Chondrocyte (in vitro differentiated cells): ENCODE results near the gene ZNF518A. TPM values are rescaled to one million over a fixed set of nuclear protein-coding genes. Genes with fewer than 3 reads are reported as not detected.

Experiments used
- DNase-seq: peaks from one replicate; pipeline ENCODE4 v3.0.0; 2021; ENCODE audit warnings: mixed read lengths, low spot score
- H3K27ac Mint-ChIP-seq: one replicate; pipeline ENCODE4 v1.8.0; 2021; ENCODE audit warnings: mild to moderate bottlenecking, moderate library complexity, mixed read lengths; ENCODE audit not compliant: unreplicated experiment
- H3K27me3 Mint-ChIP-seq: 2 replicates; pipeline ENCODE4 v1.8.0; 2021; ENCODE audit warnings: low read depth, mixed read lengths
- H3K36me3 Mint-ChIP-seq: 2 replicates; pipeline ENCODE4 v1.8.0; 2021; ENCODE audit warnings: low read depth, mixed read lengths
- H3K4me1 Mint-ChIP-seq: 2 replicates; pipeline ENCODE4 v1.8.0; 2021; ENCODE audit warnings: low read depth, mild to moderate bottlenecking, mixed read lengths
- H3K4me3 Mint-ChIP-seq: one replicate; pipeline ENCODE4 v1.8.0; 2021; ENCODE audit warnings: mild to moderate bottlenecking, moderate library complexity, mixed read lengths; ENCODE audit not compliant: unreplicated experiment
- H3K9me3 Mint-ChIP-seq: 2 replicates; pipeline ENCODE4 v1.8.0; 2021; ENCODE audit warnings: low read depth, mixed read lengths
- total RNA-seq: library from RNA; stranded (reverse); gene quantifications from 3 replicates; pipeline ENCODE4 v1.2.1, GENCODE V29; 2021
- TF ChIP-seq, protein P1 (sequence below): fragments of 200-600 bp; sonication (generic); IDR thresholded peaks from 2 replicates; pipeline ENCODE4 v1.5.0; 2021; ENCODE audit warnings: antibody characterized with exemption, mild to moderate bottlenecking, moderate library complexity

ZNF518A gene
- total RNA-seq, 1 donor from 2014 or later: 10.9 TPM

DNA sequence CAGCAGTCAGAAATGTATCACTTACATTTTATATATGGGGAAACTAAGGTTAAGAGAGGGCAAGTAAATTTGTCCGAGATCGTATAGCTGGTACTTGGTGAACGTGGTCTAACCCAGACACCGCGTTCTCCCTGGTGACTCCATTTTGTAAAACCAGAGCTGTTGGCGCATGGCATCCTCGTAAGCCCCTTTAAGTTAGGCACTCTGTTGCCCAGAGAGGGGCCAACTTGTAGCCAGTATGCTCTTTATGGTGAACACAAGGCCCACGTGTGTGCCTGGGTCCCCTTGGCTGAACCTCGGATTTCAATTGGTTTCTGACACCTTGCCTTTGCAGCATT, 39.7 kb upstream of the ZNF518A start:
- Mint-ChIP-seq H3K27me3 (peaks cover 10% of the 10 kb centered on the region), H3K27ac (no peak overlapping the region), H3K9me3 (no peaks in the 10 kb centered on the region), H3K36me3 (no peaks in the 10 kb centered on the region), H3K4me3 (no peak overlapping the region), H3K4me1 (no peaks in the 10 kb centered on the region)
- DNase-seq: no peak
- TF ChIP-seq, protein P1, sequence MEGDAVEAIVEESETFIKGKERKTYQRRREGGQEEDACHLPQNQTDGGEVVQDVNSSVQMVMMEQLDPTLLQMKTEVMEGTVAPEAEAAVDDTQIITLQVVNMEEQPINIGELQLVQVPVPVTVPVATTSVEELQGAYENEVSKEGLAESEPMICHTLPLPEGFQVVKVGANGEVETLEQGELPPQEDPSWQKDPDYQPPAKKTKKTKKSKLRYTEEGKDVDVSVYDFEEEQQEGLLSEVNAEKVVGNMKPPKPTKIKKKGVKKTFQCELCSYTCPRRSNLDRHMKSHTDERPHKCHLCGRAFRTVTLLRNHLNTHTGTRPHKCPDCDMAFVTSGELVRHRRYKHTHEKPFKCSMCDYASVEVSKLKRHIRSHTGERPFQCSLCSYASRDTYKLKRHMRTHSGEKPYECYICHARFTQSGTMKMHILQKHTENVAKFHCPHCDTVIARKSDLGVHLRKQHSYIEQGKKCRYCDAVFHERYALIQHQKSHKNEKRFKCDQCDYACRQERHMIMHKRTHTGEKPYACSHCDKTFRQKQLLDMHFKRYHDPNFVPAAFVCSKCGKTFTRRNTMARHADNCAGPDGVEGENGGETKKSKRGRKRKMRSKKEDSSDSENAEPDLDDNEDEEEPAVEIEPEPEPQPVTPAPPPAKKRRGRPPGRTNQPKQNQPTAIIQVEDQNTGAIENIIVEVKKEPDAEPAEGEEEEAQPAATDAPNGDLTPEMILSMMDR: no peak

DNA sequence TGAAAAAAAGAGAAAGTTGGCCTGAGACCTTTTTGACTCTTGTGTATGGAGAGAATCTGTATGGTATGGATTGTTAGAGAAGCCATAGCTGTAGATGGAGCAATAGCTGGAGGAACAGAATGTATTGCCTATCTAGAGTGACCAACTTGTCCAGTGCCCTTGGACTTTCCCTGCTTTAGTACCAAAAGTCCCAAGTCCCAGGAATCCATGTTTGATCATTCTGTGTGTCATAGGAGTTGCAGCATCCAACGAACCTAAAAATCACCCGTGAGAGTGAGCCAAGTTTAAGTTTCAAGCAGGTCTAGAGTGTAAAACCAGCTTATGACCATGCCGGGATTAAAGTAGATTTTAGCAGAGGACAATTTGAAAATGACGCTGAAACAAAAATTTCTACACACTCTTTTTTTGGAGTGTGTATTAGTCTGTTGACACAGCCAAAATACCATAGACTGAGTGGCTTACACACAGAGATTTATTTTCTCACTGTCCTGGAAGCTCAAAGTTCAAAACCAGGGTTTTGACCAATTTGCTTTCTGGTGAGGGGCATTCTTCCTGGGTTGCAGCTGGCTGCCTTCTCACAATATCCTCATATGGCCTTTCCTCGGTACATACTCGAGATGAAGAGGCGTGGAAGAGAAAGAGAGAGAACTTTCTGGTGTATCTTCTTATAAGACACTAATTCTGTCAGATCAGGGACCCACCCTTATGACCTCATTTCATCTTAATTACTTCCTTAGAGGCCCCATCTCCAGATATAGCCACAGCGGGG, 36.9 kb upstream of the ZNF518A start:
- Mint-ChIP-seq H3K27ac (no peak overlapping the region), H3K27me3 (peaks cover 19% of the 10 kb centered on the region), H3K36me3 (no peaks in the 10 kb centered on the region), H3K4me1 (no peaks in the 10 kb centered on the region), H3K9me3 (peaks cover 2% of the 10 kb centered on the region), H3K4me3 (no peak overlapping the region)
- no peak for DNase-seq
- TF ChIP-seq, protein P1: no peak

DNA sequence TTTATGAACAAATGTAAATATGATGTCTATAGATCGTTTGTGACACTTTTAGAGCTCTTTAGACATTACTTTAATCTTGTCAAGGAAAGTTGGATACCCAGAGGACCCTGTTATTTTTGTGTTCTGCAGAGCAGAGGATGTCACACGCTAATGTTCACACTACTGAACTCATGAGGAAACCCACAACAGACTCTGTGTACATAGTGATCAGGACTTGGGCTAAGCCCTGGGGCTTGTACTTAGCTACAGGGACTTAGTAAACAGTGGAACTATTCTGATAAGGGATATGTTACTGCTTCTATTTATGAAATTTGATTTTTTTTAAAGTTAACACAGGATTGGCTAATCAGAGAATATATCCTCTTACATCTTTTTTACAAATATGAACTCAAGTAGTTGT, 36.1 kb upstream of the ZNF518A start:
- Mint-ChIP-seq H3K9me3 (peaks cover 2% of the 10 kb centered on the region), H3K27me3 (peaks cover 19% of the 10 kb centered on the region), H3K4me3 (no peak overlapping the region), H3K4me1 (no peaks in the 10 kb centered on the region), H3K27ac (no peak overlapping the region), H3K36me3 (no peaks in the 10 kb centered on the region)
- DNase-seq: no peak
- TF ChIP-seq, protein P1: no peak

DNA sequence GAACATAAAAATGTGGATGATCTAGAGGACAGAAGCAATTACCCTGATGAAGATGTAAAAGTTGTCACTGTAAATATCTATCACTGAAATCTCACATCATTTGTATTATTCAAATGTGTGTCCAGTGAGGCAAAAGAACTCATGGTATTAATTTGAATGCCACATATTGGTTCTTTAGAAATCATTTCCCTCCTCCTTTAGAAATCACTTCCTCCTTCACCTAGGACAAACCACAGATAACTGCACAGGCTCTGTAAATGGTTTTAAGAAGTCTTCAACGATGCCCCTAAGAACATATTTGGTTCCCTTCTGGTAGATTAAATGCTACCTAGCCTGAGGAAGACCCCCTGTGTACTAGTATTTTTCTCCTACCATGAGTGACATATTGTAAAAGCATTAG, 33.1 kb upstream of the ZNF518A start:
- Mint-ChIP-seq H3K9me3 (peaks cover 2% of the 10 kb centered on the region), H3K27me3 (peaks cover 23% of the 10 kb centered on the region), H3K27ac (no peak overlapping the region), H3K36me3 (no peaks in the 10 kb centered on the region), H3K4me1 (no peaks in the 10 kb centered on the region), H3K4me3 (no peak overlapping the region)
- DNase-seq: no peak
- TF ChIP-seq, protein P1: no peak

DNA sequence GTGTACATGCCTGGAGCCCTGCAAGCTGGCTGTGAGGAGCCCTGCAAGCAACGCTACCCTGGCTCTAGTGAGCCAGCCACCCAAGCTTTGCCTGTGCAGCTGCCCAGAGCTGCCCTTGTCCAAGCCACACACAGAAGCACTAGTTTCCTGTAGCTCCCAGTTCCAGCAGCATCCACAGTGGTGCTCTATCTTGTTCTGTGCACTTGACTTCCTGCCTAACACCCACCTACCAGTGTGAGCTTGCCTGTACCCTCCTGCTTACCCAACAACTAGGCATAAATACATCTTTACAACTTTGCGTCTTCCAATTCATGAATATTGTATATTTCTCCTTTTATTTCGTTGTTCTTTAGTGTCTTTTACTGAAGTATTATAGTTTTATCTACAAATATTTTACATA, 32.2 kb upstream of the ZNF518A start:
- TF ChIP-seq, protein P1: no peak
- no peak overlapping the region for H3K27ac Mint-ChIP-seq
- DNase-seq: no peak
- peaks cover 18% of the 10 kb centered on the region for H3K27me3 Mint-ChIP-seq
- H3K4me3 Mint-ChIP-seq: no peak overlapping the region
- peaks cover 2% of the 10 kb centered on the region for H3K9me3 Mint-ChIP-seq
- no peaks in the 10 kb centered on the region for H3K36me3 Mint-ChIP-seq
- no peaks in the 10 kb centered on the region for H3K4me1 Mint-ChIP-seq
